IMR-90 (cell line): ENCODE results near the gene PLA2G4F.

Experiments
- BHLHE40 ChIP-seq: fragments of 150-350 bp; IDR thresholded peaks from 2 replicates; pipeline ENCODE4 v1.6.1; 2016; ENCODE audit warnings: mild to moderate bottlenecking, low read depth, low read length
- CEBPB ChIP-seq: IDR thresholded peaks from 2 replicates; pipeline ENCODE4 v1.6.1; 2012; ENCODE audit warnings: low read depth, low read length, improper control_type of control experiment
- CTCF ChIP-seq: conservative IDR thresholded peaks from 2 replicates; pipeline ENCODE4 v1.5.1; 2012; ENCODE audit warnings: mild to moderate bottlenecking, low read depth, low read length, improper control_type of control experiment
- FOS ChIP-seq: fragments of 150-350 bp; IDR thresholded peaks from 2 replicates; pipeline ENCODE4 v1.6.1; 2016; ENCODE audit warnings: low read depth, low read length
- MAFK ChIP-seq: IDR thresholded peaks from 2 replicates; pipeline ENCODE4 v1.6.1; 2012; ENCODE audit warnings: low read depth, low read length, improper control_type of control experiment
- POLR2A ChIP-seq: IDR thresholded peaks from 2 replicates; pipeline ENCODE4 v1.6.1; 2012; ENCODE audit warnings: mild to moderate bottlenecking, low read depth, low read length
- RCOR1 ChIP-seq: IDR thresholded peaks from 2 replicates; pipeline ENCODE4 v1.6.1; 2012; ENCODE audit warnings: mild to moderate bottlenecking, low read length, improper control_type of control experiment; ENCODE audit not compliant: insufficient replicate concordance
- SMC3 ChIP-seq: fragments of 150-350 bp; IDR thresholded peaks from 2 replicates; pipeline ENCODE4 v1.6.1; 2016; ENCODE audit warnings: low read depth, mild to moderate bottlenecking, antibody characterized with exemption, low read length, moderate library complexity

DNA sequence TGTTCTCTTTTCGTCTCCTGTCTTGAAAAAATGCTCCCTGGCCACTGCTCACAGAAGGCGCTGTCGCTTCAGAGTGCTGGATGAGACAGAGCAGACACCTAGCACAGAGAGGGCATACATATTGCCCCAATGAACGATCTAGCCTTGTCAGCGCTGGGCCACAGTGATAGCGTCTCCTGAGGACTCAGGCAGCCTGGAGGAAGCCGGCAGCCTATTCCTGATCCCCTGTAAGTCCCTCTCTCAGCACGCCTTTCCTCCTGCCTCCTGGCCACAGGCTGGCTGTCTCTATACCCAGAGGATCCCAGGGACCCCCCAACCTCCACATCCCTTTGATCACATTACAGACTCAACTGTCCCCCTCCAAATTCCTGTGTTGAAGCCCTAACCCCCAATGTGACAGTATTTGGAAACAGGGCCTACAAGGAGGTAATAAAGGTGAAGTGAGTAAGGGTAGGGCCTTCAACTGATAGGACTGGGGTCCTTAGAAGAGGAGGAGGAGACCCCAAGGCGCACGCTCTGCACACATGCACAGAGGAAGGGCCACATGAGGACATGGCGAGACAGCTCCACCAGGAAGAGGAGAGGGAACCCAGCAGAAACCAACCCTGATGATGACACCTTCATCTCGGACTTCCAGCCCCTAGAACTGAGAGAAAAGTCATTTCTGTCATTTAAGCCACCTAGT is 7.5 kb downstream of the PLA2G4F start:
- TF ChIP-seq CTCF (no peak), POLR2A (no peak), SMC3 (no peak), FOS (no peak), RCOR1 (no peak), MAFK (no peak), CEBPB (no peak), BHLHE40 (no peak)
